IMR-90 (cell line): ENCODE results near the gene AKT3. TPM values are rescaled to one million over a fixed set of nuclear protein-coding genes. Genes with fewer than 3 reads are reported as not detected.

Experiments used
- ATAC-seq: fragments of 200-7000 bp; cut with Tn5 transposase; 2 replicates; pipeline ENCODE4 v1.9.1; 2020; ENCODE audit warnings: low read depth, mild to moderate bottlenecking, moderate library complexity
- BruUV-seq: library from RNA; stranded (reverse); fragments of 400-500 nt; replicated peaks from 2 replicates; lab custom pipeline; 2021; lab: Mats Ljungman, UMichigan
- CTCF ChIA-PET: fragments of 300-600 bp; formaldehyde crosslinking; extraction: SDS; loops from one replicate; lab custom pipeline; 2021; ENCODE audit warnings: antibody characterized with exemption; lab: Yijun Ruan, JAX
- POLR2A ChIA-PET: fragments of 300-600 bp; sonication (Branson Sonifier 250); formaldehyde crosslinking; loops from one replicate; lab custom pipeline; 2022; ENCODE audit warnings: antibody characterized with exemption; ENCODE audit not compliant: unreplicated experiment; lab: Charles Lee
- DNase-seq: peaks from one replicate; pipeline ENCODE4 v3.0.0; 2013
- H2AFZ ChIP-seq: replicated peaks from 2 replicates; pipeline ENCODE3; 2013; ENCODE audit warnings: low read length, mild to moderate bottlenecking; ENCODE audit not compliant: poor library complexity
- H2AK5ac ChIP-seq: 2 replicates; pipeline ENCODE4 v1.6.1; 2013; ENCODE audit warnings: low read depth, low read length, inconsistent platforms
- H2AK9ac ChIP-seq: replicated peaks from 2 replicates; pipeline ENCODE3; 2013; ENCODE audit warnings: mild to moderate bottlenecking, low read depth, low read length, moderate library complexity; ENCODE audit not compliant: poor library complexity
- H2BK120ac ChIP-seq: 2 replicates; pipeline ENCODE4 v1.6.1; 2013; ENCODE audit warnings: low read depth, low read length, inconsistent platforms
- H2BK15ac ChIP-seq: 3 replicates; pipeline ENCODE4 v1.6.1; 2013; ENCODE audit warnings: low read depth, low read length, inconsistent platforms
- H2BK20ac ChIP-seq: 2 replicates; pipeline ENCODE4 v1.6.1; 2013; ENCODE audit warnings: low read depth, mild to moderate bottlenecking, inconsistent platforms, low read length, moderate library complexity
- H2BK5ac ChIP-seq: 2 replicates; pipeline ENCODE4 v1.6.1; 2013; ENCODE audit warnings: mild to moderate bottlenecking, low read depth, low read length, inconsistent platforms; ENCODE audit not compliant: poor library complexity, severe bottlenecking
- H3K14ac ChIP-seq: replicated peaks from 2 replicates; pipeline ENCODE4 v1.6.1; 2013; ENCODE audit warnings: low read depth, low read length, inconsistent platforms
- H3K18ac ChIP-seq: 2 replicates; pipeline ENCODE4 v1.6.1; 2013; ENCODE audit warnings: low read depth, low read length, control low read depth
- H3K23ac ChIP-seq: 2 replicates; pipeline ENCODE4 v1.6.1; 2013; ENCODE audit warnings: low read depth, low read length, inconsistent platforms
- H3K27ac ChIP-seq: 2 replicates; pipeline ENCODE4 v1.5.1; 2013; ENCODE audit warnings: mild to moderate bottlenecking, control low read depth, low read length; ENCODE audit not compliant: insufficient read depth
- H3K27me3 ChIP-seq: 2 replicates; pipeline ENCODE4 v1.6.1; 2013; ENCODE audit warnings: low read length; ENCODE audit not compliant: control insufficient read depth, insufficient read depth
- H3K36me3 ChIP-seq: 2 replicates; pipeline ENCODE4 v1.6.1; 2013; ENCODE audit warnings: low read length, mixed read lengths; ENCODE audit not compliant: control insufficient read depth, insufficient read depth
- H3K4ac ChIP-seq: 2 replicates; pipeline ENCODE4 v1.6.1; 2013; ENCODE audit warnings: low read depth, low read length, inconsistent platforms
- H3K4me1 ChIP-seq: 2 replicates; pipeline ENCODE4 v1.6.1; 2013; ENCODE audit warnings: low read length, mixed read lengths; ENCODE audit not compliant: control insufficient read depth, insufficient read depth
- H3K4me2 ChIP-seq: 2 replicates; pipeline ENCODE4 v1.6.1; 2013; ENCODE audit warnings: low read depth, mild to moderate bottlenecking, control low read depth, low read length, moderate library complexity
- H3K4me3 ChIP-seq: 2 replicates; pipeline ENCODE4 v1.5.1; 2013; ENCODE audit warnings: low read depth, mild to moderate bottlenecking, control low read depth, low read length, moderate library complexity; ENCODE audit not compliant: insufficient read depth
- H3K56ac ChIP-seq: 2 replicates; pipeline ENCODE4 v1.6.1; 2013; ENCODE audit warnings: low read length, inconsistent platforms; ENCODE audit not compliant: insufficient read depth; ENCODE audit errors: extremely low read depth
- H3K79me1 ChIP-seq, 2 experiments: 2 replicates each; pipeline ENCODE4 v1.6.1; 2013; ENCODE audit warnings: low read length in 2 of 2, inconsistent platforms in 1 of 2, low read depth in 1 of 2
- H3K9ac ChIP-seq: 2 replicates; pipeline ENCODE4 v1.6.1; 2013; ENCODE audit warnings: low read depth, low read length, control low read depth
- H3K9me1 ChIP-seq: 2 replicates; pipeline ENCODE4 v1.6.1; 2013; ENCODE audit warnings: low read length, inconsistent platforms; ENCODE audit not compliant: insufficient read depth
- H3K9me3 ChIP-seq: 2 replicates; pipeline ENCODE4 v1.6.1; 2013; ENCODE audit warnings: low read length; ENCODE audit not compliant: control insufficient read depth, insufficient read depth
- H4K20me1 ChIP-seq: 2 replicates; pipeline ENCODE4 v1.6.1; 2013; ENCODE audit warnings: low read length, inconsistent platforms; ENCODE audit not compliant: insufficient read depth
- H4K5ac ChIP-seq: 2 replicates; pipeline ENCODE4 v1.6.1; 2013; ENCODE audit warnings: mild to moderate bottlenecking, low read depth, low read length, control low read depth
- H4K8ac ChIP-seq, 2 experiments: 2 replicates each; pipeline ENCODE4 v1.6.1; 2013; ENCODE audit warnings: low read depth in 2 of 2, low read length in 2 of 2, control low read depth in 1 of 2, inconsistent platforms in 1 of 2
- H4K91ac ChIP-seq: 2 replicates; pipeline ENCODE4 v1.6.1; 2013; ENCODE audit warnings: low read depth, low read length, inconsistent platforms; ENCODE audit not compliant: insufficient read depth
- FOS ChIP-seq: fragments of 150-350 bp; IDR thresholded peaks from 2 replicates; pipeline ENCODE4 v1.6.1; 2016; ENCODE audit warnings: low read depth, low read length
- WGBS, 2 experiments: methylation state at CpG; one replicate each; pipeline versions ENCODE4 v1.1.5 to v1.1.7; 2013; ENCODE audit warnings: missing lambda C conversion rate in 2 of 2; ENCODE audit not compliant: insufficient read length in 1 of 2; ENCODE audit errors: extremely low coverage in 2 of 2; 5-methylcytosine and 5-hydroxymethylcytosine counted together
- dilution Hi-C: fragments of 300-500 bp; cut with HindIII; formaldehyde crosslinking; loops from one replicate; pipeline ENCODE4 v1.14.3; 2018; ENCODE audit warnings: low sequenced_read_pairs; ENCODE audit not compliant: unreplicated experiment
- in situ Hi-C: fragments of 300-500 bp; cut with MboI; formaldehyde crosslinking; loops from 3 replicates; pipeline ENCODE4 v1.14.3; 2019; ENCODE audit warnings: low sequenced_read_pairs, inconsistent platforms, mixed read lengths
- intact Hi-C: fragments of 100-400 bp; cut with micrococcal nuclease; formaldehyde crosslinking; loops from 2 replicates; pipeline ENCODE4 v1.10.0; 2022
- polyA plus RNA-seq, 3 experiments: library from polyadenylated mRNA; depleted of rRNA; stranded (reverse); fragments of >200 nt; gene quantifications; 2 replicates each; pipeline ENCODE4 v1.2.3, GENCODE V29; 2012; ENCODE audit warnings: low replicate concordance in 1 of 3
- total RNA-seq: library from RNA; depleted of rRNA; stranded (reverse); fragments of >200 nt; gene quantifications from 2 replicates; pipeline ENCODE4 v1.2.3, GENCODE V29; 2012

The AKT3 gene
- total and polyA plus RNA-seq, 2 of the 4 experiments (the other 2 are of a cell fraction): 15.2 to 19.4 TPM

- Histone ChIP-seq H4K5ac (no peak overlapping the region), H3K36me3 (peaks cover 2% of the 10 kb centered on the region; the same call in 1 of the 2 replicates)
Measured at GRCh38 chr1:243796016-243796415, 54.0 kb downstream of the AKT3 start.

More at GRCh38 chr1:243796016-243796415, 54.0 kb downstream of the AKT3 start:
- in situ Hi-C loops (no loop called here), intact Hi-C loops (loop anchor here (5.0 kb wide), 1 partner anchor 46 kb away; no protein-coding TSS in a partner anchor), dilution Hi-C loops (no loop called here)
- Histone ChIP-seq H2BK5ac (no peak overlapping the region), H2AK5ac (no peak overlapping the region), H3K14ac (no peak overlapping the region), H3K9me1 (peaks cover 3% of the 10 kb centered on the region; the same call in 1 of the 2 replicates), H3K23ac (no peak overlapping the region), H3K27ac (no peak overlapping the region), H2BK15ac (no peak overlapping the region), H3K79me1 (peaks cover 24 to 58% of the 10 kb centered on the region in 2 experiments), H3K4ac (no peak overlapping the region), H4K91ac (no peak overlapping the region), H2BK120ac (no peak overlapping the region), H4K20me1 (peaks cover 8% of the 10 kb centered on the region; the same call in 1 of the 2 replicates), H3K56ac (no peak overlapping the region), H3K9me3 (no peaks in the 10 kb centered on the region), H4K8ac (no peak overlapping the region), H3K4me2 (no peak overlapping the region), H3K9ac (no peak overlapping the region), H3K4me1 (peaks cover 8% of the 10 kb centered on the region), H2AK9ac (no peak overlapping the region), H3K4me3 (no peak overlapping the region), H2AFZ (no peak overlapping the region), H2BK20ac (no peak overlapping the region), H3K18ac (no peak overlapping the region), H3K27me3 (no peaks in the 10 kb centered on the region)
- no peak for TF ChIP-seq FOS
- no peak for ATAC-seq
- 100% methylated on average over 1 of the region's 2 CpGs; no CpG with 5 or more reads in 1 of the 2 experiments for WGBS, 2 experiments
- POLR2A ChIA-PET: no interaction called here
- BruUV-seq: no TSS peak
- no peak for DNase-seq
- CTCF ChIA-PET: no interaction called here
